HEK293 (cell line): ENCODE data around the gene CSMD2.

Experiments
- CTCF ChIA-PET: fragments of 350-600 bp; formaldehyde crosslinking; extraction: SDS; loops from one replicate; lab custom pipeline; 2021; ENCODE audit warnings: antibody characterized with exemption; lab: Yijun Ruan, JAX
- POLR2A ChIA-PET: fragments of 300-600 bp; formaldehyde crosslinking; extraction: SDS; loops from one replicate; lab custom pipeline; 2020; ENCODE audit warnings: antibody characterized with exemption, inconsistent platforms; lab: Yijun Ruan, JAX
- H3K27ac ChIP-seq: fragments of 200-500 bp; sonication (Bioruptor generic); 2 replicates; pipeline ENCODE4 v1.5.1; 2014; ENCODE audit warnings: low read depth, low read length, control low read depth, inconsistent platforms; ENCODE audit errors: extremely low read depth
- H3K36me3 ChIP-seq, 2 experiments: fragments of 200-500 bp in 1 of 2; sonication (Bioruptor generic) in 1 of 2; 1 replicate in 1 of 2; 2 replicates in 1 of 2; pipeline ENCODE4 v1.5.1; 2014 to 2017; ENCODE audit warnings: inconsistent platforms in 2 of 2, low read length in 2 of 2; ENCODE audit not compliant: control insufficient read depth in 2 of 2, insufficient read depth in 1 of 2
- H3K4me1 ChIP-seq: fragments of 200-500 bp; sonication (Bioruptor generic); 2 replicates; pipeline ENCODE4 v1.5.1; 2014; ENCODE audit warnings: mild to moderate bottlenecking, low read length, inconsistent platforms; ENCODE audit not compliant: control insufficient read depth, insufficient read depth
- H3K4me3 ChIP-seq: 2 replicates; pipeline ENCODE4 v1.5.1; 2011; ENCODE audit warnings: low read depth, mild to moderate bottlenecking, control low read depth, low read length, moderate library complexity
- H3K9me3 ChIP-seq: fragments of 200-500 bp; sonication (Bioruptor generic); 2 replicates; pipeline ENCODE4 v1.5.1; 2014; ENCODE audit warnings: low read depth, low read length, inconsistent platforms; ENCODE audit not compliant: control insufficient read depth, insufficient read depth
- HOXC10 ChIP-seq: sonication (generic); formaldehyde crosslinking; IDR thresholded peaks from 2 replicates; pipeline ENCODE4 v1.8.1; 2023; ENCODE audit warnings: mild to moderate bottlenecking, missing genetic modification reagents
- PRDM2 ChIP-seq: fragments of 450-650 bp; formaldehyde crosslinking; IDR thresholded peaks from 2 replicates; pipeline ENCODE4 v1.5.1; 2016; ENCODE audit warnings: missing biosample characterization, missing genetic modification characterization, borderline replicate concordance
- PRDM6 ChIP-seq: fragments of 450-650 bp; formaldehyde crosslinking; IDR thresholded peaks from 2 replicates; pipeline ENCODE4 v1.5.1; 2017; ENCODE audit warnings: missing biosample characterization, missing genetic modification characterization
- SETDB1 ChIP-seq: IDR thresholded peaks from one replicate; pipeline ENCODE4 v1.6.1; 2017; ENCODE audit warnings: mild to moderate bottlenecking, low read length, moderate library complexity, mixed read lengths; ENCODE audit not compliant: insufficient read length
- TSHZ1 ChIP-seq: fragments of 450-650 bp; formaldehyde crosslinking; IDR thresholded peaks from 2 replicates; pipeline ENCODE4 v1.5.1; 2016; ENCODE audit warnings: missing biosample characterization, missing genetic modification characterization, borderline replicate concordance
- YY2 ChIP-seq: fragments of 450-650 bp; formaldehyde crosslinking; IDR thresholded peaks from 2 replicates; pipeline ENCODE4 v1.5.1; 2016; ENCODE audit warnings: missing biosample characterization, missing genetic modification characterization
- ZFHX2 ChIP-seq: fragments of 450-650 bp; formaldehyde crosslinking; conservative IDR thresholded peaks from 2 replicates; pipeline ENCODE4 v1.5.1; 2016; ENCODE audit warnings: missing biosample characterization, missing genetic modification characterization
- ZNF121 ChIP-seq: fragments of 450-650 bp; formaldehyde crosslinking; IDR thresholded peaks from 2 replicates; pipeline ENCODE4 v1.5.1; 2016; ENCODE audit warnings: missing biosample characterization, missing genetic modification characterization
- ZNF132 ChIP-seq: fragments of 450-650 bp; formaldehyde crosslinking; IDR thresholded peaks from 2 replicates; pipeline ENCODE4 v1.5.1; 2017; ENCODE audit warnings: missing biosample characterization, missing genetic modification characterization, borderline replicate concordance
- ZNF169 ChIP-seq: fragments of 450-650 bp; formaldehyde crosslinking; IDR thresholded peaks from 2 replicates; pipeline ENCODE4 v1.5.1; 2016; ENCODE audit warnings: missing biosample characterization, missing genetic modification characterization
- ZNF239 ChIP-seq: fragments of 450-650 bp; formaldehyde crosslinking; IDR thresholded peaks from 2 replicates; pipeline ENCODE4 v1.5.1; 2016; ENCODE audit warnings: missing biosample characterization, missing genetic modification characterization
- ZNF274 ChIP-seq, 2 experiments: fragments of 200-500 bp in 1 of 2; fragments of 450-650 bp in 1 of 2; sonication (Bioruptor generic) in 1 of 2; formaldehyde crosslinking in 1 of 2; IDR thresholded peaks; 2 replicates each; pipeline versions ENCODE4 v1.5.1 to v1.6.1; 2014 to 2016; ENCODE audit warnings: borderline replicate concordance in 1 of 2, inconsistent platforms in 1 of 2, low read length in 1 of 2, missing biosample characterization in 1 of 2, missing genetic modification characterization in 1 of 2
- ZNF335 ChIP-seq: fragments of 450-650 bp; formaldehyde crosslinking; conservative IDR thresholded peaks from 2 replicates; pipeline ENCODE4 v1.5.1; 2016; ENCODE audit warnings: missing biosample characterization, missing genetic modification characterization
- ZNF366 ChIP-seq: fragments of 450-650 bp; formaldehyde crosslinking; conservative IDR thresholded peaks from 2 replicates; pipeline ENCODE4 v1.5.1; 2016; ENCODE audit warnings: missing biosample characterization, missing genetic modification characterization
- ZNF521 ChIP-seq: fragments of 450-650 bp; formaldehyde crosslinking; IDR thresholded peaks from 2 replicates; pipeline ENCODE4 v1.5.1; 2017; ENCODE audit warnings: missing biosample characterization, mild to moderate bottlenecking, missing genetic modification characterization
- ZNF654 ChIP-seq: fragments of 450-650 bp; formaldehyde crosslinking; IDR thresholded peaks from 2 replicates; pipeline ENCODE4 v1.5.1; 2016; ENCODE audit warnings: low read depth, missing biosample characterization, missing genetic modification characterization
- ZNF658 ChIP-seq: fragments of 450-650 bp; formaldehyde crosslinking; IDR thresholded peaks from 2 replicates; pipeline ENCODE4; 2016; ENCODE audit warnings: missing biosample characterization, missing genetic modification characterization
- ZNF768 ChIP-seq: fragments of 450-650 bp; formaldehyde crosslinking; IDR thresholded peaks from 2 replicates; pipeline ENCODE4 v1.5.1; 2018; ENCODE audit warnings: missing biosample characterization, mild to moderate bottlenecking, missing genetic modification characterization
- ZNF785 ChIP-seq: fragments of 450-650 bp; formaldehyde crosslinking; IDR thresholded peaks from 2 replicates; pipeline ENCODE4 v1.5.1; 2016; ENCODE audit warnings: missing biosample characterization, missing genetic modification characterization
- ZNF791 ChIP-seq: fragments of 450-650 bp; formaldehyde crosslinking; IDR thresholded peaks from 2 replicates; pipeline ENCODE4 v1.5.1; 2016; ENCODE audit warnings: missing biosample characterization, missing genetic modification characterization

The CSMD2 gene

GRCh38 chr1:33962061-33962460, 203.0 kb downstream of the CSMD2 start:
- POLR2A ChIA-PET, result no interaction called here
- H3K36me3 ChIP-seq, result no peaks in the 10 kb centered on the region
- no peak overlapping the region for H3K4me3 ChIP-seq
- no peak overlapping the region for H3K27ac ChIP-seq
- no peaks in the 10 kb centered on the region for H3K4me1 ChIP-seq
- H3K9me3 ChIP-seq, result no peaks in the 10 kb centered on the region
- no peak for TF ChIP-seq ZFHX2
- no peak for TF ChIP-seq TSHZ1 (tag by site-specific recombination)
- TF ChIP-seq ZNF768 (tag by site-specific recombination), result no peak
- no peak for TF ChIP-seq ZNF335 (tag by site-specific recombination)
- CTCF ChIA-PET, result no interaction called here

- H3K4me1 ChIP-seq, result no peaks in the 10 kb centered on the region
- ChIA-PET POLR2A (no interaction called here), CTCF (interaction anchor here (0.6 kb wide), 1 partner anchor 336 kb away, joined by 3 read pairs; no protein-coding TSS in a partner anchor)
- H3K9me3 ChIP-seq, result no peaks in the 10 kb centered on the region
- no peak for TF ChIP-seq SETDB1
- TF ChIP-seq ZNF785, result no peak
- TF ChIP-seq ZNF121 (tag by site-specific recombination), result no peak
- TF ChIP-seq ZNF169 (tag by site-specific recombination), result no peak
- TF ChIP-seq ZNF239 (tag by site-specific recombination), result no peak
- no peak for TF ChIP-seq ZNF366 (tag by site-specific recombination)
- no peak for TF ChIP-seq ZNF658 (tag by site-specific recombination)
- TF ChIP-seq HOXC10 (CRISPR knock-in tag), result no peak
- TF ChIP-seq, all 188 proteins: peak for 0
- H3K36me3 ChIP-seq, result no peaks in the 10 kb centered on the region
- no peak overlapping the region for H3K27ac ChIP-seq
- H3K4me3 ChIP-seq, result no peak overlapping the region
Measured at GRCh38 chr1:33960188-33960895, 204.7 kb downstream of the CSMD2 start.

- H3K27ac ChIP-seq, result no peak overlapping the region
- CTCF ChIA-PET, result no interaction called here
- H3K4me1 ChIP-seq, result no peaks in the 10 kb centered on the region
- POLR2A ChIA-PET, result no interaction called here
- H3K36me3 ChIP-seq, result no peaks in the 10 kb centered on the region
- H3K9me3 ChIP-seq, result no peaks in the 10 kb centered on the region
- no peak overlapping the region for H3K4me3 ChIP-seq
- TF ChIP-seq ZNF274 (IDR thresholded peaks at IDR 0.05; ENCODE audit: low read length) (no peak), ZNF274 (tag by site-specific recombination; IDR thresholded peaks at IDR 0.05; ENCODE audit: borderline replicate concordance) (no peak), ZNF654 (tag by site-specific recombination) (no peak), ZNF521 (no peak), ZNF791 (tag by site-specific recombination) (no peak), PRDM2 (tag by site-specific recombination) (no peak), PRDM6 (no peak), YY2 (tag by site-specific recombination) (no peak), ZNF658 (tag by site-specific recombination) (no peak), ZNF132 (tag by site-specific recombination) (no peak)
Measured at GRCh38 chr1:33957854-33958253, 207.2 kb downstream of the CSMD2 start.
